HG03457 (cell line): ENCODE results near the gene EXOSC9.

Source experiments
- ATAC-seq: cut with Tn5 transposase; IDR thresholded peaks from one replicate; pipeline ENCODE4 v1.9.1; 2021; ENCODE audit warnings: moderate number of reproducible peaks; ENCODE audit not compliant: unreplicated experiment

The EXOSC9 gene

GRCh38 chr4:121788896-121789295 is 12.2 kb upstream of the EXOSC9 start:
- peak; percentile 80 for ATAC-seq

GRCh38 chr4:121789455-121789854 is 11.7 kb upstream of the EXOSC9 start:
- no peak for ATAC-seq

- ATAC-seq = no peak
Measured at GRCh38 chr4:121789960-121790829, 10.9 kb upstream of the EXOSC9 start.

GRCh38 chr4:121790976-121791375 is 10.1 kb upstream of the EXOSC9 start:
- no peak for ATAC-seq

GRCh38 chr4:121791481-121791880 is 9.6 kb upstream of the EXOSC9 start:
- ATAC-seq = no peak

- ATAC-seq = no peak
Measured at GRCh38 chr4:121792966-121793365, 8.2 kb upstream of the EXOSC9 start.

- no peak for ATAC-seq
Measured at GRCh38 chr4:121794505-121795188, 6.5 kb upstream of the EXOSC9 start.

GRCh38 chr4:121796283-121796682 is 4.8 kb upstream of the EXOSC9 start:
- no peak for ATAC-seq

GRCh38 chr4:121799208-121799823 is 1.8 kb upstream of the EXOSC9 start:
- no peak for ATAC-seq

- ATAC-seq = no peak
Measured at GRCh38 chr4:121799867-121800501, 1.1 kb upstream of the EXOSC9 start.

- ATAC-seq = peak; percentile 22
Measured at GRCh38 chr4:121800638-121800960, 524 bp upstream of the EXOSC9 start.

- ATAC-seq = no peak
Measured at GRCh38 chr4:121801715-121802075, 572 bp downstream of the EXOSC9 start.

GRCh38 chr4:121806411-121806810 is 5.3 kb downstream of the EXOSC9 start:
- no peak for ATAC-seq

- ATAC-seq = no peak
Measured at GRCh38 chr4:121811122-121811521, 10.0 kb downstream of the EXOSC9 start.

GRCh38 chr4:121814756-121815155 is 13.6 kb downstream of the EXOSC9 start:
- ATAC-seq = no peak

- no peak for ATAC-seq
Measured at GRCh38 chr4:121817006-121817405, 15.9 kb downstream of the EXOSC9 start.

- ATAC-seq = no peak
Measured at GRCh38 chr4:121817701-121818100, 16.6 kb downstream of the EXOSC9 start.

GRCh38 chr4:121818215-121818614 is 17.1 kb downstream of the EXOSC9 start:
- no peak for ATAC-seq

GRCh38 chr4:121819216-121819965 is 18.3 kb downstream of the EXOSC9 start:
- no peak for ATAC-seq

- ATAC-seq = no peak
Measured at GRCh38 chr4:121822047-121822446, 20.9 kb downstream of the EXOSC9 start.
